Inflammatory macrophage treated with lipopolysaccharide for 4 hours (primary cell): ENCODE data around the gene CNR2.
"Not testable (repeated sequence)": the region's sequence is repeated elsewhere in the genome, so short reads cannot be mapped to it uniquely, and the experiment has no call there.

Source experiments
- DNase-seq: peaks from one replicate; pipeline ENCODE4 v3.0.0-alpha.2; 2020

Gene CNR2

GRCh38 chr1:23882746-23883145, 30.4 kb downstream of the CNR2 start:
- DNase-seq, result no peak

GRCh38 chr1:23879809-23880208, 33.4 kb downstream of the CNR2 start:
- DNase-seq, result no peak

- no peak for DNase-seq
Observed at GRCh38 chr1:23878668-23879067, 34.5 kb downstream of the CNR2 start.

DNA sequence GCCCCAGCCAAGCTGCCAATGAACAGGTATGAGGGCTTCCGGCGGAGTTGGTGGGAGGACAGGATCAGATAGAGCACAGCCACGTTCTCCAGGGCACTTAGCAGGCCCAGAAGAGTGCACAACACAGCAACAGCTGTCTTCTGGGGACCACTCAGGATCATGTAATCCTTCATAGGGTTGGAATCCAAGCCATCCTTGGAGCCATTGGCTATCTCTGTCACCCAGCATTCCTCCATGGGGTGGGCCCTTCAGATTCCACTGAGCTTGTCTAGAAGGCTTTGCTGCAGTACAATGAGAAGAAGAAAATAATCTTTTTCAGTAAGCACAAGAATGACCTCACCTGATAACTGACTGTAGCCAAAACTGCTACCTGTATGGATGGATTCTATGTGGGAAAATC, 37.8 kb downstream of the CNR2 start:
- DNase-seq, result no peak

GRCh38 chr1:23872421-23872820, 40.7 kb downstream of the CNR2 start:
- no peak for DNase-seq

DNA sequence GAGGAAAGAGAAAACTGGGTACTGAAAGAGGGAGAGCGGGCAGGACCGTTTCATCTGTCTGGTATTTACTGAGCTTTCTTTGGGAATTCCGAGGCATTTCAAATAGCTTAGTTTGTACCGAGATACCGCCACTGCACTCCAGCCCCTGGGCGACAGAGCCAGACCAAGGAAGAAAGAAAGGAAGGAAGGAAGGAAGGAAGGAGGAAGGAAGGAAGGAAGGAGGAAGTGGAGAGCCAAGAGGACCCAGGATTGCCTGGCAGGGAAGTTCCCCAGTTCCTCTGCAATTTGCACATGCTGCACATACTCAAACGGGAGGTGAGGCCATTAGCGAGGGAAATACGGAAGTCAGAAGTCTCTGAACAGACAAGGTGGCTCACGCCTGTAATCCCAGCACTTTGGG, 44.1 kb downstream of the CNR2 start:
- DNase-seq, result peak; percentile 57

DNA sequence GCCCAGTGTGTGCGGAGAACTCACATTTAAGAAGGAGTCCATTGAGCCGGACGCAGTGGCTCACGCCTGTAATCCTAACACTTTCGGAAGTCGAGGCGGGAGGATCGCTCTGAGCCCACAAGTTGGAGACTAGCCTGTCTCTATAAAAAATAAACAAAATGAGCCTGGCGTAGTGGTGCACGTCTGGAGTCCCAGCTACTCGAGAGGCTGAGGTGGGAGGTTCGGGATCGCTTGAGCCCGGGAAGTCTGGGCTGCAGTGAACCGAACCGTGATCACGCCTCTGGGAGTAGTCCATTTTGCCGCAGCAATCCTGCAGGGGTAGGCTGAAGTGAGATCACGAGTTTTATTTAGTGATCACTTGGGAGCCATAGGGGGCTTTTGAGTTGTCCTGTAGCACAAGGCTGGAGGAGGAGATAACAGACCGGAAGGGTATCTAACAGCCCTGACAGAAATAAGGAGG, 44.6 kb downstream of the CNR2 start:
- no peak for DNase-seq

- peak; percentile 90 for DNase-seq
Observed at GRCh38 chr1:23867895-23868556, 45.1 kb downstream of the CNR2 start, which contains the start of gene FUCA1. FUCA1 (minus strand) TSS chr1:23868290; CDS start chr1:23868286, 4 bp downstream.

GRCh38 chr1:23867542-23867894, 45.6 kb downstream of the CNR2 start:
- no peak for DNase-seq

DNA sequence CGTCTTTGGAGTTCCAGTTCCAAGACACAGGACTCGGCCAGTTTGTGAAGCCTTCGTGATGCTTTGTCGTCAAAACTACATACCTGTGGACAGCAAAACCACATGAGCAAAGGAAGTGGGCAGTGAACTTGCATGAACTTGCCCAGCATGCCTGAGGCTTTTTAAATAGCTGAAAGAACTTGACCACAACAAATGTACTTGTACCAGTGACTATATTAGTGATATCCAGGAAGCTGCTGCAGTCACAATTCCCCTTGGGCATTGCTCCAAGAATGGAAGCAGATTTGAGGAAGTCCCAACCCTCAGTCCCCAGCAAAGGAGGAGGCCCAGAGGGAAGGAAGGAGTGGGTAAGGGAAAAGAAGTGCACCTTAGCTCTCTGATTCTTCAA, 47.6 kb downstream of the CNR2 start:
- peak; percentile 50 for DNase-seq

GRCh38 chr1:23864801-23865542, 48.2 kb downstream of the CNR2 start:
- DNase-seq, result no peak

DNA sequence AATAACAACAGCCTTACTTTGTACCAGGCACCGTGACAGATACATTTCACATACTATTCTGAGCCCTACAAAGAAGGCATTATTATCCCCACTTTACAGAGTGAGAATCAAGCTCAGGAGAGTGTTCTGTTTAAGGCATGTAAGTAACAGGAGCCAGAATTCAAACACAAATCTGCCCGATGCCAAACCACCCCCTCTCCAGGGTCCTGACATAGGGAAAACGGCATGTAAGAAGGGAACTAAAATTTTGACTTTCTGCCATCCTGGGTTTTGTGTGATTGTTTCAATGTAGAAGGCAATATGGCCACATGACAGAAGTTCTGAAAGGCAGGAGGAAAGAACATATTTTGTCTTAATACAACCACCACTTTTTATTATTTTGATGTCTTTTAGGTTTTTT, 50.5 kb downstream of the CNR2 start:
- no peak for DNase-seq

- DNase-seq, result peak; percentile 7
Observed at GRCh38 chr1:23854568-23854967, 58.6 kb downstream of the CNR2 start.

DNA sequence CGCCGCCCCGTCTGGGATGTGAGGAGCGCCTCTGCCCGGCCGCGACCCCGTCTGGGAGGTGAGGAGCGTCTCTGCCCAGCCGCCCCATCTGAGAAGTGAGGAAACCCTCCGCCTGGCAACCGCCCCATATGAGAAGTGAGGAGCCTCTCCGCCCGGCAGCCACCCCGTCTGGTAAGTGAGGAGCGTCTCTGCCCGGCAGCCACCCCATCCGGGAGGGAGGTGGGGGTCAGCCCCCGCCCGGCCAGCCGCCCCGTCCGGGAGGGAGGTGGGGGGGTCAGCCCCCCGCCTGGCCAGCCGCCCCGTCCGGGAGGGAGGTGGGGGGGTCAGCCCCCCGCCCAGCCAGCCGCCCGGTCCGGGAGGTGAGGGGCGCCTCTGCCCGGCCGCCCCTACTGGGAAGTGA, 60.0 kb downstream of the CNR2 start:
- DNase-seq, result not testable (repeated sequence)

- DNase-seq, result not testable (repeated sequence)
Observed at GRCh38 chr1:23851406-23851805, 61.8 kb downstream of the CNR2 start.

DNA sequence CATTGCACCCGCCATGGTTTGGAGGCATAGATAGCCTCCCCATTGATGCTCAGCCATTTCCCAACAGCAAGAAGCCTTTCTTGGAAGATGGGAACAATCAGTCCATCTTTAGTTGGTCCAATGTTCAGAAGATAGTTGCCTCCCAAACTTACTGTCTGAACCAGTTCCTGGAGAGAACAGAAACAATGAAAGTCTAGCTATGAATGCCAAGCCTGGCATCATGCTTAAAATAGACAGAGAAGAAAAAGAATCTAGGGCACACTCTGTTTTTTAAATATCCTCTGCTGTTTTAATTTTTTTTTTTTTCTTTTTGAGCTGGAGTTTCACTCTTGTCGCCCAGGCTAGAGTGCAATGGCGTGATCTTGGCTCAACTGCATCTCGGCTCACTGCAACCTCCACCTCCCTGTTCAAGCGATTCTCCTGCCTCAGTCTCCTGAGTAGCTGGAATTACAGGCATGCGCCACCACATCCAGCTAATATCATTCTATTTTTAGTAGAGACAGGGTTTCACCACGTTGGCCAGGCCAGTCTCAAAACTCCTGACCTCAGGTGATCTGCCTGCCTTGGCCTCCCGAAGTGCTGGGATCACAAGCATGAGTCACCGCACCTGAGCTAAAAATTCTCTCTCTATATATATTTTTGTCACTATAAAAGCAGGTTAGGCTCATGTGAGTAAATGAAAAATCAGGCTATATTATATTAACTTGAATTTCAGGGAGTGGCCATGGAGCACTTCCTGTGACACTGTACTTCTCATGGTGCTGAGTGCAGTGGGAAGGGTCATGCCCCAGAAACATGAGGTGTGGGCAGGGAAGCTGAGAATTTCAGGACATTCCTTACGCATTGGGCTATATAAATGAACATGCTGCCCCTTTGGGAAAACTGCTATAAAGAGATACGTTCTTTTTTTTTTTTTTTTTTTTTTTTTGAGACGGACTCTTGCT, 64.2 kb downstream of the CNR2 start:
- no peak for DNase-seq

DNA sequence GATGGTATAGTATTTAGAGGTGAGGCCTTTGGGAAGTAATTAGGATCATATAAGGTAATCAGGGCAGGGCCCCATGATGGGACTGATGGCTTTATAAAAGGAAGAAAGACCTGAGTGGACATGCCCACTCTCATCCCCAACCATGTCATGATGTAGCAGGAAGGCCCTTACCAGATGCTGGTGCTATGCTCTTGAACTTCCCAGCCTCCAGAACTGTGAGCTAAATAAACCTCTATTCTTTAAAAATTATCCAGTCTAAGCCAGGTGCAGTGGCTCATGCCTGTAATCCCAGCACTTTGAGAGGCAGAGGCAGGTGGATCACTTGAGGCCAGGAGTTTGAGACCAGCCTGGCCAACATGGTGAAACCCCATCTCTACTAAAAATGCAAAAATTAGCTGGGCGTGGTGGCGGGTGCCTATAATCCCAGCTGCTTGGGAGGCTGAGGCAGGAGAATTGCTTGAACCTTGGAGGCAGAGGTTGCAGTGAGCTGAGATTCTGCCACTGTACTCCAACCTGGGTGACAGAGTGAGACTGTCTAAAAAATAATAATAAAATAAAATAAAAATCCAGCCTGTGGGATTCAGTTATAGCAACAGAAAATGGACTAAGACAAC, 65.6 kb downstream of the CNR2 start:
- not testable (repeated sequence) for DNase-seq

DNA sequence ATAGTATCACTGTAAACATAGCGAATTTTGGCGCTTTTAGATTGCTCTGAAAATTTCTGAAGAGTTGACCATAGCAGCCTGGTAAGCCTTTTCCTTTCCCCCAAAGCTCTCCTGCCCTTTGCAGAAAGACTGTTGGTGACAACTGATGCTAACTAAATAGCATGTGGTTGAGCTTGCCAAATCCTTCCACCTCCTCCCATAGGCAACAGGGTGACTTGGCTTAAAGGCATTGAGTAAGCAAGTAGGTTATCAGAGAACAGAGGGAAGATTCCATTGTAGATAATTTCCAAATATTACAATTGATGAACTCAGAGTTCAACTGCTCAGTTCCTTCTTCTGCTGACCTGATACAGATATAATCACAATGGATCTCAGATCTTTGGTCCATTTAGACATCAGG, 68.0 kb downstream of the CNR2 start:
- DNase-seq, result peak; percentile 39

- no peak for DNase-seq
Observed at GRCh38 chr1:23843644-23844043, 69.5 kb downstream of the CNR2 start.

- peak; percentile 69 for DNase-seq
Observed at GRCh38 chr1:23838401-23838866, 74.7 kb downstream of the CNR2 start.

DNA sequence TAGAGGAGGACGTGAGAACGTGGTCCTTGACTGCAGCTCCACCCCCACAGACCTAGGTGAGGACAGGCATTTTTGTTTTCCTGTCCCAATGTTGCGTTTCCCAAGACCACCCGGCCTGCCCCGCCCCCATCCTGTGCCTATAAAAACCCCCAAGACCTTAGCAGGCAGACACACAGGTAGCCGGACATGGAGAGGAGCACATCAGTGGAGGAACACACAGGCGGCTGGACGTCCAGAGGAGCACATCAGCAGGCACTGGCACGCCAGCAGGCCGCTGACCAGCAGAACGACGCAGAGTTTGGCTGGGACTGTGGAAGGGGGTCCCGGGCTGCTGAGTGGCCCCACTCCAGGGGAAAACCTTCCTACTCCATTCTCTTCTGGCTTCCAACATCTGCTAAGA, 75.3 kb downstream of the CNR2 start:
- DNase-seq, result no peak

DNA sequence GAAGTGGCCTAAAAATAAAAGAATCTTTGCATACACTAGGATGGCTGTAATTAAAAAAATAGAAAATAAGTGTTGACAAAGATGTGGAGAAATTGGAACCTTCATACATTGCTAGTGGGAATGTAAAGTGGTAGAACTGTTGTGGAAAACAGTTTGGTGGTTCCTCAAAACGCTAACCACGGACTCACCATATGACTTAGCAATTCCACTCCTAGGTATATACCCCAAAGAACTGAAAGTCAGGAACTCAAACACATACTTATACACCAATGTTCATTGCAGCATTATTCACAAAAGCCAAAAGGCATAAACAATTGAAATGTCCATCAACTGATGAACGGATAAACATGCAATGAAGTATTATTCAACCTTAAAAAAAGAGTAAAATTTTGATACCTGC, 77.1 kb downstream of the CNR2 start:
- DNase-seq, result peak; percentile 36

- not testable (repeated sequence) for DNase-seq
Observed at GRCh38 chr1:23834156-23834555, 79.0 kb downstream of the CNR2 start.
